ENCODE data around the gene CHSY3.
"Not testable (repeated sequence)": the region's sequence is repeated elsewhere in the genome, so short reads cannot be mapped to it uniquely, and the experiment has no call there.

Gene CHSY3

GRCh38 chr5:130155345-130156011 lies 251.2 kb downstream of the CHSY3 start:
- no peak for DNase-seq (ENCODE audit: low read depth in 2 of 3, low spot score in 2 of 3)

- no peak for DNase-seq (ENCODE audit: low read depth in 2 of 3, low spot score in 2 of 3)
These were observed 253.8 kb downstream of the CHSY3 start for GRCh38 chr5:130158036-130158435.

DNA sequence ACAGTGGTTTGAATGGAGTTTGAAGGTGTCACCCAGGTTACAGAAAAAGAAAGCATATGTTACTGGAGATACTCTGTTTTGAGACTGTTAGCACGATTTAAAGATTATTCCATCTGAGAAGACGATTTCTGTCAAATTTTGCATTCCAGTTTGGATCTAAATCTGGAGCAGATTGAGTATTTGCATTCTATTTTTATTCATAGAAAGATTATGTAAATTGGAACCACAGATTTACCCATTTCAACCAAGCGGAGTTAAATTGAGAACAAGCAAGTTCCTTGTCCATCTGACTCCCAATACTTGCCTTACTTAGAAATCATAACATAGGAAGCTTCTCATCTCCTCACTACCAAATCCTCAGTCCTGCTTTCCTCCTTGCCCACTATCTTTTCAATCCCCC lies 255.7 kb downstream of the CHSY3 start:
- DNase-seq (ENCODE audit: low read depth in 2 of 3, low spot score in 2 of 3) = no peak

GRCh38 chr5:130164966-130165365 lies 260.7 kb downstream of the CHSY3 start:
- DNase-seq (ENCODE audit: low read depth in 2 of 3, low spot score in 2 of 3) = no peak

DNA sequence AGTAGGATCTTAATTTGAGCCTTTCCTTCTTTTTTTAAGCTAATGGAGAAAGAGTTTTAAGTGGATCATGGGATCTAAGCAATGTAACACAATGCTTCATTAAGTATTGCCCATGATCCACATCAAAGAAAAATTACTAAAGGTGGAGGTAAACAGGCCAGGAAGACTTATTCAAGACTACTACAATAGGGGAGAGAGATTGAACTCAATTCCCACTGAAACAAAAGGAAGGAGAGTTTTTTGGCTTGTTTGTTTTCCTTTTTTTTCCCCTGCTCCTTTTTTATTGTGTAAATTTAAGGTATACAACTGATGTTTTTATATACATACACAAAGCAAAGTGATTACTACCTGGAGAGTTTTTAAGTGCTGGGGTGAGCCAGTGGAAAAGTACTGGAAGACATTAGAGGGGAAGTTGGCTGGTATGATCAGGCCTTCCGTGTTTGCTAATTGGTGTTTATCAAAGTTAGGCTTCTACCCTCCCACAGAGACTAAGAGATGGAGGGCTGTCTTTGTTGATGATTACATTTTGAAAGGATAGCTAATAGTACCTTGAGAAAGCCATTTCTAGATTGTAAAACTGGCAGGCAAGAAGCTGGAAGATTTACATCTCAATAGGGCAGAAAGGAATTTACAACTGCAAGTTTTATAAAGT lies 262.7 kb downstream of the CHSY3 start:
- DNase-seq (ENCODE audit: low read depth in 2 of 3, low spot score in 2 of 3) = no peak

GRCh38 chr5:130168211-130168610 lies 263.9 kb downstream of the CHSY3 start:
- no peak for DNase-seq (ENCODE audit: low read depth in 2 of 3, low spot score in 2 of 3)

GRCh38 chr5:130171699-130172098 lies 267.4 kb downstream of the CHSY3 start:
- no peak for DNase-seq (ENCODE audit: low read depth in 2 of 3, low spot score in 2 of 3)

DNA sequence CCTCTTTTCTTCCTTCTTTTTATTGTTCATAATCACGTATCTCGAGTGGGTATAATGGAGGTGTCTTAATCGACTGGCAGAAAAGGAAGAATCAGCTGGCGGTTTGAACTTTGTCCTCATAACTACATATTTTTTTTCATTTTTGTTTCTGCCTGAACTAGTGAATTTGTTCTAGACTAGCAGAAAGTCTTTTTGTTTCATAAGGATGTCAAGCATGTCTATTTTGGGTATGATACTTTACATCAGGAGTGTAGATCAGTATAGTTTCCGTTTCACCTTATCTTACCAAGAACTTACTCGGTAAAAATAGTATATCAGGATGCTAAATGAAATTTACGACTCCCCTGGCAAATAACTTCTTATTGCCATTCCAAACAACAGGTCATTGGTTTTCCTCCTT lies 278.9 kb downstream of the CHSY3 start:
- DNase-seq (ENCODE audit: low read depth in 2 of 3, low spot score in 2 of 3) = no peak

DNA sequence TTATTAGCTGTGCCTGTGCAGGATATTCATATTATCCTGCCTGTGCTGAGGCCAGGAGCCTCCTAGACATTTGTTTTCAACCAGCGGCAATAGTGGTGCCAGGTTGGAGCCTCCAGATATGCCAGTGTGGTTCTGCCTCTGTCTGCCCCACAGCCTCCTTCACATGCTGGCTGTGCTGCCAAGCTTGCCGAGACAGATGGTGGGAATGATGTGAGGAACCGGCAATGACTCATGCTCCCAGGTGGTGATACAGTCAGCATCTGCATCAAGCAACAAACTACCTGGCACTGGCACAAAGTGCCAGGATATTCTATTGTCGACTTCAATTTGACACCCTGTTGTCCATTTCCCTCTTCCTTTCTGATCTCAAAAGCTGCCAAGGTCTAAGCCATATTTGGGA lies 285.7 kb downstream of the CHSY3 start:
- DNase-seq (ENCODE audit: low read depth in 2 of 3, low spot score in 2 of 3) = no peak

- no peak for DNase-seq (ENCODE audit: low read depth in 2 of 3, low spot score in 2 of 3)
These were observed 294.7 kb downstream of the CHSY3 start for GRCh38 chr5:130198927-130199326.

DNA sequence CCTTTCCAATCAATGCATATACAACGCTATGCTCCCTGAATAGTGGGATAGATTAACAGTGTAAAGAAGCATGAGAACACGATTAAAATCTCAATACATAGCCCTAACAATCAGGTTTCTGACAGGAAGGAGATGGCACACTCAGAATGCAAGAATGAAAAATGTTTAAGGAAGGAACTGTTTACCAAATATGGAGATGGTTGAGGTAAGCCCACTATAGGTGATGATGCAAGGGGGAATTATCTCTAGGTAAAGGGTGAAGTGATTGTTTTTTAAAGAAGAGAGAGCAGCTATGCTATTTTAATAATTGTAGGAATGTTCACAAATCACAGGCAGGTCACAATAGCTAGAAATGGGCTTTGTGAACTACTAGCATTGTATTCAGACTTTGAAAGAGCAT lies 302.4 kb downstream of the CHSY3 start:
- DNase-seq (ENCODE audit: low read depth in 2 of 3, low spot score in 2 of 3) = no peak

GRCh38 chr5:130213607-130214006 lies 309.3 kb downstream of the CHSY3 start:
- no peak for DNase-seq (ENCODE audit: low read depth in 2 of 3, low spot score in 2 of 3)

GRCh38 chr5:130216286-130216685 lies 312.0 kb downstream of the CHSY3 start:
- DNase-seq (ENCODE audit: low read depth in 2 of 3, low spot score in 2 of 3) = no peak

- no peak for DNase-seq (ENCODE audit: low read depth in 2 of 3, low spot score in 2 of 3)
These were observed 318.3 kb downstream of the CHSY3 start for GRCh38 chr5:130222573-130222972.

DNA sequence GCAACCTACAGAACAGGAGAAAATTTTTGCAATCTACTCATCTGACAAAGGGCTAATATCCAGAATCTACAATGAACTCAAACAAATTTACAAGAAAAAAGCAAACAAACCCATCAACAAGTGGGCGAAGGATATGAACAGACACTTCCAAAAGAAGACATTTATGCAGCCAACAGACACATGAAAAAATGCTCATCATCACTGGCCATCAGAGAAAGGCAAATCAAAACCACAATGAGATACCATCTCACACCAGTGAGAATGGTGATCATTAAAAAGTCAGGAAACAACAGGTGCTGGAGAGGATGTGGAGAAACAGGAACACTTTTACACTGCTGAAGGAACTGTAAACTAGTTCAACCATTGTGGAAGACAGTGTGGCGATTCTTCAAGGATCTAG lies 322.3 kb downstream of the CHSY3 start:
- DNase-seq (ENCODE audit: low read depth in 2 of 3, low spot score in 2 of 3) = not testable (repeated sequence)

GRCh38 chr5:130227699-130228098 lies 323.4 kb downstream of the CHSY3 start:
- DNase-seq (ENCODE audit: low read depth in 2 of 3, low spot score in 2 of 3) = no peak

DNA sequence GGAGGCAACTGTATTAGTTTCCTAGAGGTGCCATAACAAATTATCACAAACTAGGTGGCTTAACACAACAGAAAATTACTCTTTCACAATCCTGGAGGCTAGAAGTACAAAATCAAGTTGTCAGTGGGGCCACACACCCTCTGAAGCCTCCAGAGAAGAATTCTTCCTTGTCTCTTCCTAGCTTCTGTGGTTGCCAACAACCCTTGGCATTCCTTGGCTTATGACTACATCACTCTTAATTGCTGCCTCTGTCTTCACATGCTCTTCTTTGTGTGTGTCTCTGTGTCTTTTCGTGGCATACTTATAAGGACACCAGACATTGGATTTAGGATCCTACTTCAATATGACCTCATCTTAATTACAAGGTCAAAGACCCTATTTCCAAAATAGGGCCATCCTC lies 327.5 kb downstream of the CHSY3 start:
- no peak for DNase-seq (ENCODE audit: low read depth in 2 of 3, low spot score in 2 of 3)

GRCh38 chr5:130234816-130235215 lies 330.6 kb downstream of the CHSY3 start:
- DNase-seq (ENCODE audit: low read depth in 2 of 3, low spot score in 2 of 3) = no peak
